Activated T-helper 1 cell treated with anti-CD3 and anti-CD28 coated beads, Interleukin-2, amount 50 U/mL, for 16 hours (primary cell): ENCODE results near the gene SLC24A1.
"Not testable (repeated sequence)": the region's sequence is repeated elsewhere in the genome, so short reads cannot be mapped to it uniquely, and the experiment has no call there.

Experiments
- DNase-seq, 2 donors: peaks; one replicate each; pipeline ENCODE4 v3.0.0-alpha.2; 2020; ENCODE audit warnings: low read depth in 1 of 2, low spot score in 1 of 2

Gene SLC24A1

DNA sequence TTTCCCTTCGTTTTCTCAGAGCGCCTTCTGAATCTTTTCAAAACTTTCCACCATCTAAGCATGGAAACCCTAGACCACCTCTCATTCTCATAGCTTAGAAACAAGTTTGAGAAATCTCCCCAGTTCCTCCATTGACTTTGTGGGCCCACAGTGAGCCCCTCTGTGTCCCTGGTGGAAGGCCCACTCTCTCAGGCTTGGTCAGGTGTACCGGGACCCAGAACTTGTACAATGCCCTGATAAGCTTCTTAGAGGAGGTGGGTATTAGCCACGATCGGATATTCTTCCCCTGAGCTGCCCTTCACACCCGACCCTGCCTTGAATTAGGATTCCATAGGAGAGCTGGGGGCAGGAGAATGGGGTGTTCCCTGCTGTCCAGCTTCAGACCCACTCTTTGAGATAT lies at the start of gene SLC24A1:
Gene SLC24A1, plus strand, starts transcription at position 301 of the 400 bp plus-strand sequence. CDS start 2,143 bp downstream, outside the sequence.
- no peak for DNase-seq

DNA sequence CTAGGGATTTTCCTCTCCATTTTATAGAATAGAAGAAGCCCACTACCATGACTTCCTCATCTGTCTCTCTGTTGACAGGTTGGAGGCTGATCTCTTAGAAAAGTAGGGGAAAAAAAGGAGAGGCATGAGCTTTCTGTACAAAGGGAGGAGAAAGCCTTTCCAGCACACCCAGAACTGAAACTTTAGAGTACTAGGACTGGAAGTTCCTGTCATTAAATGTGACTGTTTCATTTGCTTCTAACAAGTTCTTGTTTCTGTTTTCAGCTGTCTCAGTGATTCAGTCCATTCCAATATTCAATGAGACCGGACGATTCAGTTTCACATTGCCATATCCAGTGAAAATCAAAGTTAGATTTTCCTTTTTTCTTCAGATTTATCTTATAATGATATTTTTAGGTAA lies 49.8 kb upstream of the SLC24A1 start:
- DNase-seq, result no peak

DNA sequence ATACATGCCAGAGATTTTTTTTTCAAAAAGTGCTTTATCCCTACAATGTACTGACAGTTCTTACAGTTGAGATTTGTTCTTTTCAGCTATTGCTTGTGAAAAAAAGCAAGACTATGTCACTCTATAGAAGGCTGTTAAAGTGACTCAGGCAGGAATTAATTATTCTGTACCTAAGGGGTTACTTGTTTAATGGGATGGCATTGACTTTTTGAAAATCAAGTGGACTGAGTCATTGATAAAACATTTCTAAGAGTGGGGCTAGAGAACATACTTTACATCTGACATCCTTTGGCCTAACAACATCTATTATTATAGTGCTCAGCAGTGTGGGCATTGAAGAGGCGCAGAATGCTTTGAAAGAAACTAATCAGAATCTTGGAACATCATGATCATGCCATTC lies 45.1 kb upstream of the SLC24A1 start:
- DNase-seq, result no peak

DNA sequence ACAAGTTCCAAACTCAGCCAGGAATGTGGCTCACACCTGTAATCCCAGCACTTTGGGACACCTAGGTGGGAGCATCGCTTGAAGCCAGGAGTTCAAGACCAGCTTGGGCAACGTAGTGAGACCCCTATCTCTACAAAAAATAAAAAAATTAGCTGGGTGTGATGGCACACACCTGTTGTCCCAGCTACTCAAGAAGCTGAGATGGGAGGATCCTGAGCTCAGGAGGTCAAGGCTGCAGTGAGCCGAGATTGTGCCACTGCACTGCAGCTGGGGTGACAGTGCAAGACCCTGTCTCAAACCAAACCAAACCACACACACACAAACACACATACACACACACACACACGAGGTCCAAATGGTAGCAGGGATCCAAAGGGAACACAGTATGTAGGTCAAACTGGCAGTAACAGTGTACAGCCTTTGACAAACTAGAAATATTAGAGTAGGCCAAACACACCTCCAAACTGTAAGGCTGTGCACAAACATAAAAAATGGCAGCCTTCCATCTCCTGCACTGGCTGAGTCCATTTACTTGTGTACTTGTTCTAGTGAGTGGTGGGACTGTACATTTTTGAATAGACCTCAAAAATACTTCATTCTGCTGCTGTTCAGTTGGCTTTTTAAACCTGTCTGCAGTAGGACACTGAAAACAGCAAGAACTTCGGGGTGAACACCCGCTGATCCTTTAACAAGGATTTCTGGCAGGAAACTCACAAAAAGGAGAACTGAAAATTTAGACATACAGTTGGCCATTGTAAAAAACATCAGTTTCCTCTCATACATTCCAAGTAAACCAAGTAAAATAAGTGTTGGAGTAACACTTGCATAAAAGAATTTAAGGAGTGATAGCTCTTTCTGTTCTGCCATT lies 44.4 kb upstream of the SLC24A1 start:
- DNase-seq, result no peak

DNA sequence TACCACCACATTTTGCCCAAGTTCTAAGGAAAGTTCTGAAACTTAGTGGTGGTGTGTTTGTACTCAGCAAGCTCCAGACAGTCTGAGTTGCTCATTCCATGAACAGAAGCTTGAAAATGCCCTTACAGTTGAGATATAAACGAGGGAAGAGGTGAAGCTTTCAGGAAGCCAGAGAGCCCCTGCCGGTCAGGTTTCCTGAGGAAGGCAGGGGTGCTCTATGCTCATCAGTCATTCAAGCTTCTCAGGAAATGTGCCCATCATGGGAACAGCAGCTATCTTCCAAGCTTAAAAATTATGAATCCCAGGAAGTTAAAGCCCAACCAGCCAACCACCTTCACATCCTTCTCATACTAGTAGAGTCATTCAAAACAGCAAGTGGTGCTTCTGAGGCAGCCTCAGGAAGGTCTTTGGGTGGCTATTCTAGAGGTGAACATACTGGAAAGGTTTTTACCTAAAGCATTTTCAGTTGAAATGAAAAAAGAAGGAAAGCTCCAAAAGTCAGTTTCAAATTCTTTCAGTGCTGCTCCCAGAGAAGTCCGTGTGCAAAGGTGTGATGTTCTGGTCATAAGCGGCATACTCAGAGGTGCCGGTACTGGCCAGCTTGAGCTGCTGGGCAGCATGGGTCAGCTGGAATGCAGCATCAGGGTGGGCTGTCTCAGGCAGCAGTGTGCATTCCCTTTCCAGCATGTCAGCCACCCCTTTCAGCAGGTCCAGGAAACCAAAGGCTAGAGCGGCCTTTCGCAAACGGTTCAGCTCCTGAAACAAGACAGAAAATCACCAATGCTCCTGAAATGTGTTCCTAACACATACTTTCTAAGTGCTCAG lies 42.6 kb upstream of the SLC24A1 start:
- DNase-seq, result no peak

DNA sequence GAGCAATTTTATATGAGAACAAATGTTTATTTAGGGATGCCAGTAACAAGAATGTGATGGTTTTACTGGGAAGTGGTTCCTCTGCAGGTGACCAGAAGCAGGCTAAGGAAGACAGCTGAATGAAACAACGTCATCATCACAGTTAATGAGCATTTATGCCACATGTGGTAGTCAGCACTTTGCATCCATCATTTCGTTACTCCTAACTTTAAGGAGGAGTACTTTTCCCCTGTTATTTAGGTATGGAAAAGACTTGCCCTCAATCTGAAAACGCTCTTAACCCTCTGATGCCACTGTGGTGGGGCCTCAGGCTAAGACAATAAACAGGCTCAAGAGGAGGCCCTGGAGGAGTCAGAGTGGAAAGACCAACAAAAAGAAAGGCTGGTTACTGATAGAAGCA lies 42.0 kb upstream of the SLC24A1 start:
- no peak for DNase-seq

DNA sequence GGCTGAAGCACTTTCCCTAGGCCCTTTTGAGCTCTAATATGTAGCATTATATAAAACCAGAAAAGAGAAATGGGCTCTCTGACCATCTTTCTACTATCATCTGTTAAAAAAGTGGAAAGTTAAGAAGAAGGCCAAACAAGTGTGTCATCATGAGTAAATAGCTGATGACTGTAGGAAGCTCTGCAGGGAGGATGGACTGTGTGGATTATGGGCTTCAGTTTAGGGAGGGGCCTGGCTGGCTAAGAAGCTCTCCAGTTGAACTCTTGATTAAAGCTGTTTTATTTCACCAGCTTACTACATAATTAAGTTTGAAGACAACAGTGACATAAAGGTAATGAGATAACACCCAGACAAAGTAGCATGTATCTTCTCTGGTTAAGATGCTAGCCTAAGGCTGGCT lies 41.5 kb upstream of the SLC24A1 start:
- no peak for DNase-seq

DNA sequence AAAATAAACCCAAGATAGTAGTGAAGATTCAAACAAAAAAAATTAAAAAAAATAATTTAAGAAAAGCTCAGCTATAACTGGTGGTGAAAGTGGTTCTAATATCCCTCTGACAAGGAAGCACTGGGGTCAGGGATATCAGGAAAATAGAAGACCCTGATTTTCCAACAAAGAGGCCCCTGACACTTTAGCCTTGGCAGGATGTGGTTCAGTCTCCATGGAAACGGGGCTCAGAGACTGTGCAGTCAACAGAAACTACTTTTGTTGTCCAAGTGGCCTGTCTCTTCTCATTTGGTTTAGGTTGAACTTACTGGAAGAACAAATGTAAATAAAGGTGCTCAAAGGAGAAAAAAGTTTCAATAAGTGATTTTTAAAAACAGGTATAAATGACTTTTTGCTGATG lies 38.0 kb upstream of the SLC24A1 start:
- no peak for DNase-seq

DNA sequence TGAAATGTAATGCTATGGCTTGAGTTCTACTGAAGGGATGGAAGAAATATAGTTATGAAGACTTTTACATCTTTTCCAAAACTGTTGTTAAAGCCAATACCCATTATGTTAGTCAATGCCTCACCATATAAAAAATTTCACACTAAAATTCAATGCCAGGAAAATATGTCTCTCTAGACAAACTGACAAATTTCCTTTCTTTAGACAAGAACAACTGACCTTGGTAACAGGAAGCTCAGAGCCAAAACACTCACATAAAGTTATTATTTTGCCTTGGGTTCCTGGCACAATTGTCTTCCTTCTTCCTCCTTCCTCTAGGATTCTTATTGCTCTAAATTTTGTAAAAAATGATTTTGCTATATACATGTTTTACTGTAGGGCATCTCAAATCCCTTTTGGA lies 37.5 kb upstream of the SLC24A1 start:
- no peak for DNase-seq

DNA sequence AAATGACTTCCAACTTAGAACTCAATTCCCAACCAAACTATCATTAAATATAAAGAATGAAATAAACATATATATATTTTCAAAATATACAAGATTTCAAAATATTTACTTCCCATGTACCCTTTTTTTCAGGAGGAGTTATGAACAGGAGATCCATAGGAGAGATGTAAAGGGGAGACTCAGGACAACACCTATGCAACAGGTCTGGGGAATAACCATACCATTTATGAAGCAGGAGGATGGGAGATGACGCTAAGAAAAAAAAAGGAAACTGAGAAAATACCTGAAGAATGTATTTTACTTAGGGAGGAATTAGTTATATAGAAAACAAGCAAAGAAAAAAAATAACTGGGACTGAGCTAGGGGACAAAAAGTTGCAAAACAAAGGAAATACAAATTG lies 34.6 kb upstream of the SLC24A1 start:
- DNase-seq, result no peak

DNA sequence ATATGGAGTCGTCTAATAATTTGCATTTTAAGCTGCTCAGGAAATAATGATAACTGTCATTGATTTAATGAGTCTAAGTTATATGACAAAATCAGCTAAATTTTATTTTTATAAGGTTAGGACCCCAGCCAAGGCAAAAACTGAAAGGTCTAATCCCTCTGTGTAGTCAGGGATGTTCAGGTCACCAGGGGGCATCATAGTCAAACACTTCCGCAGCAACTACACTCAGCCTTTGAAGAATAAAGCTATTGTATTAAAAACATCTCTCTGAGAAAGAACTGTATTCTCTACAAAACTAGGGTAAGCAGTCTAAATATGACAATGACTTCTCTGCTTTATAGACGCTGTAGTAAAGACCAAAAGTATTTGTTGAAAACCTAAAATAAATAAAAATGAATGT lies 25.8 kb upstream of the SLC24A1 start:
- no peak for DNase-seq

DNA sequence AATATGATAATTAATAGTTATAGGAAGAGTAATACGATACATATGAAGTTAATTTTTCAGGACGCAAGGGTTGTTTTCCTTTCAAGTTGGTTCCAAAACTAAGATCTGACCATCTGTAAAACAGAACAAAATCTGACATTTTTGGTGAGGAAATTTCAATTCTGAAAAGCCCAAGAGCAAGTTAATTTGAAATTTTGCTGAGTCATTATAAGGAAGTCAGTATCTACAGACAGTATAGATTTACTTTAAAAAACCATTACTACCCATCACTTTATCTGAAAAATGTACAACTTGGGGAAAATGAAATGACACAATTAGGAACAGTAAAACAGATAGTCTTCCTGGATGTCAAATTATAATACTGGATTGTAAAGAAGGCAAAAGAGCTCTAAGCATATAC lies 23.3 kb upstream of the SLC24A1 start:
- no peak for DNase-seq

DNA sequence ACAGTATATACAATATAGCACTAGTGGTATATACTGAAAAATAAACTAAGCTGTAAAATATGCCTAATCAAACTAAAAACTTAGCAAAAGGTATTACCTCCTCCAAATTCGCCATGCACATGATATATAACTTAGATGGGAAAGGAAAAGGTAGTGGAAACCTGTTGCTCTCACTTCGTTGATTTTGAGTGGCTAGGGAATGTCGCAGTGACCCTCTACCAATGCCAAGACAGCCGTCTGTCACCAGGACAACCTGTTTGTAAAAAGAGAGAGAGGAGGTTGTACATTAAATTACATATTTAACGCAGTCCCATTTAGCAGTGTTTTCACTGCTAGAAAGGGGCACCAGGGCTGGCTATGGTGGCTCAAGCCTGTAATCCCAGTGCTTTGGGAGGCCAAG lies 22.1 kb upstream of the SLC24A1 start:
- no peak for DNase-seq

DNA sequence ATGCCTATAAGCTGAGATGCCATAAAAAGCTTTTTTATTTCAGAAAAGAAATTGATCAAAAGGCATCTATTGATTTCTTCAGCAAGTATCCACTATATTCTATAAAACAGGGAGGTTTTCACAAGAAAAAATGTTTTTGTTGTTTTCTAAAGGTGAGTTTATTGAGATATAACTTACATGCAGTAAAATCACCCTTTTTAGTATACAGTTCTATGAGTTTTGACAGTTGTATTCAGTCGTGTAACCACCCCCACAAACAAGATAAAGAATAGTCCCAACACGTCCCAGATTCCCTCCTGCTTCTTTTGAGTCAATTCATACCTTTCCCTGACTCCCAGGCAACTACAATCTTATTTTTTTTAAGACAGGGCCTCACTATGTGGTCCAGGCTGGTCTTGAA lies 18.6 kb upstream of the SLC24A1 start:
- DNase-seq, result no peak

DNA sequence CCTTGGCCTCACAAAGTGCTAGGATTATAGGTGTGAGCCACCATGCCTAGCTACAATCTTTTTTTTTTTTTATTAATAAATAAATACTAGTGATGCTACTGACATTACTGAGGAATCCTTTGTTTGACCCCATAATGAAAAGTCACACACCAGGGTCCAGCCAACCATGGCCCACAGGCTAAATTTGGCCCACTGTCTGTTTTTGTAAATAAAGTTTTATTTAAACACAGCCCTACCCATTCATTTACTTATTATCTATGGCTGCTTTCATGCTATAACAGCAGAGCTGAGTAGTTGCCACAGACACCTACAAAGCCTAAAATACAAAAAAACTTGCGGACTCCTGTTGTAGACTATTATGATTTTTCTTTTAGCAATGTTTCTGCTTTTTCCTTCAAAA lies 18.2 kb upstream of the SLC24A1 start:
- DNase-seq, result no peak

DNA sequence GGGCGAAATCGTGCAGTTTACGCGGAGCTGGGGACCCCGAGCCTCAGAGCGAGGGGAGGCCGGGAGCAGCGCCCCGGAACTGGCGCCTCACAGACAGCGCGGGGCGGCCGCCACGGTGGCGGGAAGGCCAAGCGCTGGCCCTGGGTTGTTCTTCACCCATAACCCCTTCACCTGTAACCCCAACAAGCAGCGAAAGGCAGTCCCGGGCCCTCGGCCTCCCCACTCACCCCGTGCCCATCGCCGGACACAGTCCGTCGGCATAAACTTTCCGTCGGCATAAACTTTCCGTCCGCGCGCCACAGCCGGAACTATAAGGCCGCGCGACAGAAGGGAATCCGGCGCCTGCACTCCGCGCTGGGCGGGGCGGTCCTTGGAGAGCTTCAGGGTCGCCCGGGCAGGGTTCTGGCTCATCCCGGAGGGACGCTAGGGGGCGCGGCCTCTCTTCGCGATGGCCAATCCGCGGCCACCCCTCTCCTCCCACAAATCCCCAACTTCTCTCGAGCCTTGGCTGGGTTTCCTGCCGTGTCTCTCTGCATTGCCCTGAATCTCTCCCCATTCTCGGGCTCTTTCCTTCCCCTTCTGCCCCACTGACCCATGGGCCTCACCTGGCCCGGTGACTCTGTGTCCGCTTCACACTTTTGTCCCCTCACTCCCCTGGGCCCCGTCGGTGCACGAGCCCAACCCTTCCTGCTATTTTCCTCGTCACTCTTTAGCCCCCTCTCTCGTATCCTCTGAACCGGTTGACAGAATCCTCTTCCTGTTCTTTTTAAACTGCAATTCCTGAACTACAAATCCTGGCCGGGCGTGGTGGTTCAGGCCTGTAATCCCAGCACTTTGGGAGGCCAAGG lies 10.6 kb upstream of the SLC24A1 start, which contains the start of gene INTS14:
Gene INTS14, minus strand, starts transcription at position 261 of the 848 bp plus-strand sequence. CDS start 3,751 bp downstream, outside the sequence.
- peak; percentile 79 to 92 for DNase-seq

DNA sequence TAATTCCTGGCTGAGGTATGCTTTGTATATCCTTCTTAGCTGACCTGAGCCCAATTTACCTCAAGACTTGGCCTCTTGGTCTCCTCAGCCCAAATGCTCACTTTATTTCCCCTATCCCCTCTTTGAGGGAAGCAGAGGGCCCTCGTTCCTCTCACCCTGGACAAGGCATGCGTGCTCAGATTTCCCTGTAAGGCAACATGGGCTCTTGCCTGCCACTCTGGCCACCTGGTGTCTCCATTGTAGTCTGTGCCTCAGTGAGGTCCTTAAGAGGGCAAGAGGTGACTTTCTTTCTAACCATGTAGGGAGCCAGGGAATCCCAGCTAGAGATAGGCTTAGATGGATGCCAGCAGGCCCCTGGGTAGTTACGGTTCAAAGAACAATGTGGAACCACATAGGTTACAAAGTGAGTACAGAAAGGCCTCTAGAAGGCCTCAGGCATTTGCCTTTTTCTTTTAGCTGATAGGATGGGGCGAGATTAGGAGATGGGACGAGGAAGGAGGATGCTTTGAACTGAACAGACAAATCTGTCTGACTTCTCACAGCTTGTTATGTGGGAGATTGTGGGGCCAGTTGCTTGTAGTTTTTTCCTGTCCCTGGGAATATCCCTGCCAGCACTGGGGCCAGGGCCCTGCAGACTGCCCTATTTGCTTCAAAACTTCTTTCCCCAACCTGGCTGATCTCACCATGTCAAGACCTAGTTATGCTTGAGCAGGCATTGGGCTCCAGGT lies 9.7 kb upstream of the SLC24A1 start:
- no peak for DNase-seq

DNA sequence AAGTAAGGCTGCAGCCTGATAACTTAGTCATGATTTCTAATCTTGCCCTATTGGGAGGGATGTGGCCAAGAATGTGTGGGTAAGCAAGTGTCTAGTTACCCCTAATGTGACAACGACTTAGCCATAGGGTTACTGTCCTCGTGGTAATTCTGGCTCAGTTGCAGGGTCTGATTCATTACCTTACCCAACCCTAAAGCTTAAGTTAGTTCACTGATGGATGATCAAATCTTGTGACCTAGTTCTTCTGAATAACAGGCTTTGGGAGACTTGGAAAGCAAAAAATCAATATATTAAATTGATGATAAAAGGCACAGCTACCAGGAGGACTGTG lies 9.2 kb upstream of the SLC24A1 start:
- DNase-seq, result no peak

DNA sequence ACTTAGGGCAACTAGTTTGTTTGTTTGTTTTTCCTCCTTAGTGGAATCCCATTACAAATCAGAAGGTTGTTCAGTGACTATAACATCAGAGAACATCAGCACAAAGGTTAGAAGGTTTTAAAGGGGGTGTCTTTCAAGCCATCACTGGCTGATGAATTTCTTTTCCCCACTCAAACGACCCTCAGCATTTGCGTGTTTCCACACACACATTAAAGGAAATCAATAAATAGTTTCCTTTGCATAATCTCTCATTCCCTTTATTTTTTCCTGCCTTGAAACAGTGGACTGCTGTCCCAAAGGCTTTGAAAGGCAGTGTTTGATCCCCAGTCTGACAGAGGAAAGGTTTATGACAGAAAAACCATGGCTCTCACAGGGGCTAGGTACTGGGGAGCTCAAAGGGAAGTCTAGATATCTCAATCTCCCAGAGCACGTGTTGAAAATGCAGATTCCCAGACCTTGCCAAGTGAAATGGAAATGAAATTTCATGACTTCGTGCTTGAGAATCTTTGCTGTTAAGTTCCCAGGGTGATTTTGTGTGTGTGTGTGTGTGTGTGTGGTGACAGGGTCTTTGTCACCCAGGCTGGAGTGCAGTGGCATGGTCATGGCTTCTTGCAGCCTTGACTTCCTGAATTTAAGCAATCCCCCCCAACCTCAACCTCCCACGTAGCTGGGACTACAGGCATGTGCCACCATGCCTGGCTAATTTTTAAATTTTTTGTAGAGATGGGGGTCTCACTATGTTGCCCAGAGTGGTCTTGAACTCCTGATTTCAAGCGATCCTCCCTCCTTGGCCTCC lies 8.6 kb upstream of the SLC24A1 start:
- DNase-seq, result no peak

DNA sequence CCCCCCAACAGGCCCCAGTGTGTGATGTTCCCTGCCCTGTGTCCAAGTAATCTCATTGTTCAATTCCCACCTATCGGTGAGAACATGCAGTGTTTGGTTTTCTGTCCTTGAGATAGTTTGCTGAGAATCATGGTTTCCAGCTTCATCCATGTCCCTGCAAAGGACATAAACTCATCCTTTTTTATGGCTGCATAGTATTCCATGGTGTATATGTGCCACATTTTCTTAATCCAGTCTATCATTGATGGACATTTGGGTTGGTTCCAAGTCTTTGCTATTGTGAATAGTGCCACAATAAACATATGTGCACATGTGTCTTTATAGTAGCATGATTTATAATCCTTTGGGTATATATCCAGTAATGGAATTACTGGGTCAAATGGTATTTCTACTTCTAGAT lies 5.9 kb upstream of the SLC24A1 start:
- DNase-seq, result not testable (repeated sequence)
